Glomerular endothelial cell (primary cell): ENCODE measurements around the gene GTF3A. TPM values are rescaled to one million over a fixed set of nuclear protein-coding genes. Genes with fewer than 3 reads are reported as not detected.

ENCODE experiments used
- total RNA-seq: library from RNA; depleted of rRNA; stranded (reverse); fragments of >200 nt; gene quantifications from 2 replicates; pipeline ENCODE4 v1.2.3, GENCODE V29; 2015

Gene GTF3A
- total RNA-seq, 1 donor from 2014 or later, result 76.0 TPM

Other genes with a start within 250 kb of the GTF3A start
- 406 and 862 TPM in 2 replicates for gene RPL21, start 173.1 kb upstream of the GTF3A start, total RNA-seq
- 2.1 and 5.4 TPM in 2 replicates for gene RASL11A, start 153.8 kb upstream of the GTF3A start, total RNA-seq
- 45.4 and 55.5 TPM in 2 replicates for gene MTIF3, start 25.9 kb downstream of the GTF3A start, total RNA-seq
- 6.6 and 9.6 TPM in 2 replicates for gene LNX2, start 195.9 kb downstream of the GTF3A start, total RNA-seq
- gene POLR1D, start 197.3 kb downstream of the GTF3A start, total RNA-seq, result 88.8 and 100 TPM in 2 replicates